ENCODE data around the gene HNRNPLL. TPM values are rescaled to one million over a fixed set of nuclear protein-coding genes. Genes with fewer than 3 reads are reported as not detected.

Gene HNRNPLL
- total and polyA plus RNA-seq, 2 experiments from 2014 or later, result 42.5 to 53.4 TPM

- no peak for TF ChIP-seq ZNF462 (CRISPR knock-in tag; IDR thresholded peaks at IDR 0.05)
- TF ChIP-seq ZNF114 (CRISPR knock-in tag; IDR thresholded peaks at IDR 0.05), result no peak
- TF ChIP-seq EZH2 (IDR thresholded peaks at IDR 0.05; ENCODE audit: low read depth, unreplicated experiment), result no peak
- TF ChIP-seq ZNF331 (CRISPR knock-in tag; IDR thresholded peaks at IDR 0.05; ENCODE audit: low read depth), result no peak
- no peak for TF ChIP-seq EZH2phosphoT487 (IDR thresholded peaks at IDR 0.05; ENCODE audit: unreplicated experiment)
- no peak for TF ChIP-seq NANOG (IDR thresholded peaks at IDR 0.05; ENCODE audit: borderline replicate concordance)
- no peak for TF ChIP-seq STAT1 (IDR thresholded peaks at IDR 0.05; ENCODE audit: unreplicated experiment)
Observed at GRCh38 chr2:38515155-38516074, 87.3 kb downstream of the HNRNPLL start (continued).

GRCh38 chr2:38514603-38515154 lies 88.0 kb downstream of the HNRNPLL start:
- H3K4me3 ChIP-seq, result no peak overlapping the region
- H3K9me2 ChIP-seq (ENCODE audit: insufficient read depth), result no peaks in the 10 kb centered on the region
- Mint-ChIP-seq H3K27ac (no peak overlapping the region), H3K4me3 (no peak overlapping the region), H3K36me3 (ENCODE audit: low read depth) (no peaks in the 10 kb centered on the region), H3K4me1 (peaks cover 16% of the 10 kb centered on the region), H3K27me3 (ENCODE audit: insufficient read depth, low read depth, poor library complexity) (peaks cover 2% of the 10 kb centered on the region), H3K9me3 (no peaks in the 10 kb centered on the region)
- DNase-seq (ENCODE audit: low spot score) (no peak), ATAC-seq (no peak)
- H3K27me3 ChIP-seq (ENCODE audit: insufficient read depth), result no peaks in the 10 kb centered on the region
- peaks cover 4% of the 10 kb centered on the region; the same call in 1 of the 2 replicates for H3K4me1 ChIP-seq (ENCODE audit: insufficient read depth)
- H3K36me3 ChIP-seq (ENCODE audit: insufficient read depth), result no peaks in the 10 kb centered on the region
- H3K4me2 ChIP-seq, result no peak overlapping the region
- peak overlapping the region; percentile 52; the same call in 1 of the 2 replicates for H2AFZ ChIP-seq
- H3F3A ChIP-seq (replicated peaks; ENCODE audit: low read depth), result no peaks in the 10 kb centered on the region
- no peaks in the 10 kb centered on the region for H3K79me2 ChIP-seq (replicated peaks; ENCODE audit: insufficient read depth)
- H4K20me1 ChIP-seq (replicated peaks; ENCODE audit: insufficient read depth), result no peaks in the 10 kb centered on the region
- no peak overlapping the region for H3K27ac ChIP-seq (ENCODE audit: low read depth)
- TF ChIP-seq POLR2AphosphoS5 (IDR thresholded peaks at IDR 0.05; ENCODE audit: low read depth), result no peak
- TF ChIP-seq CTCF (conservative IDR thresholded peaks at IDR 0.05; ENCODE audit: low read depth in 2 of 2), result no peak
- no peak for TF ChIP-seq ZNF331 (CRISPR knock-in tag; IDR thresholded peaks at IDR 0.05; ENCODE audit: low read depth)
- TF ChIP-seq STAT1 (IDR thresholded peaks at IDR 0.05; ENCODE audit: unreplicated experiment), result no peak
- TF ChIP-seq EZH2 (IDR thresholded peaks at IDR 0.05; ENCODE audit: low read depth, unreplicated experiment), result no peak
- no peak for TF ChIP-seq CREB1 (CRISPR knock-in tag; IDR thresholded peaks at IDR 0.05; ENCODE audit: low read depth)
